HEK293T (cell line): ENCODE data around the gene TRPC4AP.
"Not testable (repeated sequence)": the region's sequence is repeated elsewhere in the genome, so short reads cannot be mapped to it uniquely, and the experiment has no call there.

Source experiments
- CTCF ChIA-PET: fragments of 350-600 bp; formaldehyde crosslinking; extraction: SDS; loops from one replicate; lab custom pipeline; 2021; ENCODE audit warnings: antibody characterized with exemption, inconsistent platforms; lab: Yijun Ruan, JAX
- POLR2A ChIA-PET: fragments of 350-600 bp; formaldehyde crosslinking; extraction: SDS; loops from one replicate; lab custom pipeline; 2020; ENCODE audit warnings: antibody characterized with exemption, inconsistent platforms; lab: Yijun Ruan, JAX
- DNase-seq: peaks from one replicate; pipeline ENCODE4 v3.0.0; 2012; ENCODE audit warnings: mixed read lengths; ENCODE audit errors: extremely low spot score
- ARNT ChIP-seq: fragments of 450-650 bp; IDR thresholded peaks from 2 replicates; pipeline ENCODE4 v1.6.1; 2017; ENCODE audit warnings: mild to moderate bottlenecking
- BHLHE40 ChIP-seq: fragments of 450-650 bp; IDR thresholded peaks from 2 replicates; pipeline ENCODE4 v1.6.1; 2016; ENCODE audit warnings: mild to moderate bottlenecking, moderate library complexity, borderline replicate concordance
- CTBP1 ChIP-seq: fragments of 450-650 bp; IDR thresholded peaks from 2 replicates; pipeline ENCODE4 v1.6.1; 2016; ENCODE audit warnings: borderline replicate concordance
- ELF4 ChIP-seq: fragments of 450-650 bp; IDR thresholded peaks from 2 replicates; pipeline ENCODE4 v1.6.1; 2017; ENCODE audit warnings: antibody characterized with exemption
- FOXA1 ChIP-seq: fragments of 450-650 bp; IDR thresholded peaks from 2 replicates; pipeline ENCODE4 v1.6.1; 2016; ENCODE audit warnings: mild to moderate bottlenecking
- FOXK2 ChIP-seq: fragments of 450-650 bp; IDR thresholded peaks from 2 replicates; pipeline ENCODE4 v1.6.1; 2016; ENCODE audit warnings: mild to moderate bottlenecking
- FOXM1 ChIP-seq: fragments of 450-650 bp; IDR thresholded peaks from 2 replicates; pipeline ENCODE4 v1.6.1; 2017; ENCODE audit warnings: mild to moderate bottlenecking, borderline replicate concordance
- HDGF ChIP-seq: fragments of 450-650 bp; IDR thresholded peaks from 2 replicates; pipeline ENCODE4 v1.6.1; 2017; ENCODE audit warnings: antibody characterized with exemption, borderline replicate concordance
- L3MBTL2 ChIP-seq: fragments of 450-650 bp; conservative IDR thresholded peaks from 2 replicates; pipeline ENCODE4 v1.6.1; 2016; ENCODE audit warnings: mild to moderate bottlenecking
- LEF1 ChIP-seq: fragments of 450-650 bp; IDR thresholded peaks from 2 replicates; pipeline ENCODE4 v1.6.1; 2017; ENCODE audit warnings: mild to moderate bottlenecking, borderline replicate concordance
- NFRKB ChIP-seq: fragments of 450-650 bp; IDR thresholded peaks from 2 replicates; pipeline ENCODE4 v1.6.1; 2016; ENCODE audit warnings: mild to moderate bottlenecking, moderate library complexity
- SP1 ChIP-seq: fragments of 450-650 bp; IDR thresholded peaks from 2 replicates; pipeline ENCODE4 v1.6.1; 2017
- SUZ12 ChIP-seq: fragments of 450-650 bp; IDR thresholded peaks from 2 replicates; pipeline ENCODE4 v1.6.1; 2016; ENCODE audit warnings: mild to moderate bottlenecking
- TARDBP ChIP-seq: fragments of 450-650 bp; IDR thresholded peaks from 2 replicates; pipeline ENCODE4 v1.6.1; 2016
- ZNF384 ChIP-seq: fragments of 450-650 bp; IDR thresholded peaks from 2 replicates; pipeline ENCODE4 v1.6.1; 2016
- TF ChIP-seq, protein P1 (sequence below): fragments of 450-650 bp; IDR thresholded peaks from 2 replicates; pipeline ENCODE4 v1.6.1; 2016

The TRPC4AP gene

DNA sequence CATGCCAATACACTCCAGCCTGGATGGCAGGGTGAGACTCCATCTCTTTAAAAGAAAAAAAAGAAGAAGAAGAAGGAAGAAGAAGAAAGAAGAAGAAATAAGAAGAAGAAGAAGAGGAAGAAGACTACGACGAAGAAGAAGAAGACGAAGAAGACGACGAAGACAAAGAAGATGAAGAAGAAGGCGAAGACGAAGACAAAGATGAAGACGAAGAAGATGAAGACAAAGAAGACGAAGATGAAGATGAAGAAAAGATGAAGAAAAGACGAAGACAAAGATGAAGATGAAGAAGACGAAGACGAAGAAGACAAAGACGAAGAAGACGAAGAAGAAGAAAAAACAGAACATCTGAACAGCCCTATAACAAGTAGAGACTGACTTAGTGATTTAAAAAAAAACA is 33.0 kb downstream of the TRPC4AP start:
- DNase-seq, result no peak
- POLR2A ChIA-PET, result no interaction called here
- CTCF ChIA-PET, result no interaction called here
- TF ChIP-seq FOXM1 (no peak), BHLHE40 (no peak), ARNT (no peak), ELF4 (no peak), FOXK2 (no peak), L3MBTL2 (no peak), CTBP1 (no peak), ZNF384 (no peak), SP1 (no peak), LEF1 (no peak), NFRKB (no peak), FOXA1 (no peak), TARDBP (no peak), SUZ12 (no peak), HDGF (no peak)
- TF ChIP-seq, protein P1, sequence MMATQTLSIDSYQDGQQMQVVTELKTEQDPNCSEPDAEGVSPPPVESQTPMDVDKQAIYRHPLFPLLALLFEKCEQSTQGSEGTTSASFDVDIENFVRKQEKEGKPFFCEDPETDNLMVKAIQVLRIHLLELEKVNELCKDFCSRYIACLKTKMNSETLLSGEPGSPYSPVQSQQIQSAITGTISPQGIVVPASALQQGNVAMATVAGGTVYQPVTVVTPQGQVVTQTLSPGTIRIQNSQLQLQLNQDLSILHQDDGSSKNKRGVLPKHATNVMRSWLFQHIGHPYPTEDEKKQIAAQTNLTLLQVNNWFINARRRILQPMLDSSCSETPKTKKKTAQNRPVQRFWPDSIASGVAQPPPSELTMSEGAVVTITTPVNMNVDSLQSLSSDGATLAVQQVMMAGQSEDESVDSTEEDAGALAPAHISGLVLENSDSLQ, result no peak

DNA sequence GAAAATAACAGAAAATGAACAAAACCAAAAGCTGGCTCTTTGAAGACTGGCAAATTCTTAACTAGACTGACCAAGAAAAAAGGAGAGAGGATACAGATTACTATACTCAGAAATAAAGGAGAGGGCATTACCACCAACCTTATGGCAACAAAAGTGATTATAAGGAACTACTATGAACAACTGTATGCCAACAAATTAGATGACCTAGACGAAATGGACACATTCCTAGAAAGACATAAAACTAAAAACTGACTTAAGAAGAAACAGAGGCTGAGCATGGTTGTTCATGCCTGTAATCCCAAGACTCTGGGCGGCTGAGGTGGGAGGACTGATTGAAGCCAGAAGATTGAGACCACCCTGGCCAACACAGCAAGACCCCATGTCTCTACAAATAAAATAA is 33.5 kb downstream of the TRPC4AP start:
- TF ChIP-seq ZNF384 (no peak), NFRKB (no peak), FOXA1 (no peak), ELF4 (no peak), ARNT (no peak), SP1 (no peak), LEF1 (no peak), SUZ12 (no peak), BHLHE40 (no peak), FOXM1 (no peak), CTBP1 (no peak), FOXK2 (no peak), L3MBTL2 (no peak)
- TF ChIP-seq, protein P1, result no peak
- ChIA-PET CTCF (no interaction called here), POLR2A (no interaction called here)
- DNase-seq, result no peak

DNA sequence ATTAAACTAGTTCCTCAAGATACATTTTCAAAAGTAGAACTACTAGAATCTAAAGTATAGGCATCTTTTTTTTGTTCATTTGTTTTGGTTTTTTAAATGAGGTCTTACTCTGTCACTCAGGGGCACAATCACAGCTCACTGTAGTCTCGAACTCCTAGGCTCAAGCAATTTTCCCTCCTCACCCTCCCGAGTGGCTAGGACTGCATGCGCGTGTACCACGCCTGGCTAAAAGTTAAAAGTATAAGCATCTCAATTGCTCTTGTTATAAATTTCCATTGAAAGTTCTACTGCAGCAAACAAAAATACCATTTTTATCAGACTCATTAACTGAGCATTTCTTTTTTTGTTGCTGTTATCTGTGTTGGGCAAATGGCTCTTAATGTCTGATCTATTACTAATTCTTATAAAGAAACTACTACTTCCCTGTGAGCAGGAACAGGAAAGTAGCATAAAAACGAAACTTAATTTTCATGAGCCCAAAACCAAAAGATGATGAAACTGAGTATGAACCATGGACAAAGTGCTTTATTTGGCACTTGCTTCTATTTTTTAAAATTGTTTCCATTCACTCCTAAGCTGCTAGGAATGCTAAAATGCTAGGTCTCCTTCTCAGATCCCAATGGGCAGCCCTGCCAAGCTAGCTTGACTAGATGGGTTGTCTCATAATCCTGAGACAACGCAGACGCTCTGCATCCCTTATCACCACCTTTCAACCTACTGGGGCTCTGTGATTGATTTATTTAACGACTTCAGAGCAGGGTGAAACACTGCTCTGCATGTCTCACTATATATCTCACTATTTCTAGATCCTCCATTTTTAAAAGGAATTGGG is 36.9 kb downstream of the TRPC4AP start:
- CTCF ChIA-PET, result no interaction called here
- DNase-seq, result no peak
- TF ChIP-seq CTBP1, result no peak
- TF ChIP-seq, protein P1, result peak; percentile 37; the same call in 1 of the 2 replicates
- POLR2A ChIA-PET, result no interaction called here

DNA sequence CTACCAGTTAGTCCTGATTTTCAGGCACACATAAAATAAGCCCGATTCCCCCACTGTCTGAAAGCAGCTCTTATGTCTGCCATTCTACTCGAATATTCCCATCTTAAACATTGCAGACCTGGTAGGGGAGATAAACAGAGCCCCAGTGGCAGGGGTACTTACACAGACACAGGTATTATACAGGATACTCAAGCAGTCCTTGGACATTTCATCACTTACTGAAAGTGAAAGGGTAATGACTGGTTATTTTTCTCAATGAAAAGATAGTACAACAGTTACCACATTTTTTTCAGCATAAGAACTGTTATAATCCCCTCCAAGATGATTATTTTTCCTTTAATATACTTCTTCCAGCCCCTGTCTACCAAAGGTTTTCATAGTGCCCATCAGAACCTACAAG is 37.8 kb downstream of the TRPC4AP start:
- ChIA-PET CTCF (no interaction called here), POLR2A (no interaction called here)
- DNase-seq, result no peak
- no peak for TF ChIP-seq LEF1
- no peak for TF ChIP-seq FOXM1
- no peak for TF ChIP-seq TARDBP
- no peak for TF ChIP-seq FOXA1
- TF ChIP-seq L3MBTL2, result no peak
- TF ChIP-seq ZNF384, result no peak
- no peak for TF ChIP-seq NFRKB
- no peak for TF ChIP-seq HDGF
- no peak for TF ChIP-seq CTBP1
- TF ChIP-seq ELF4, result no peak
- TF ChIP-seq ARNT, result no peak
- no peak for TF ChIP-seq BHLHE40
- no peak for TF ChIP-seq FOXK2

DNA sequence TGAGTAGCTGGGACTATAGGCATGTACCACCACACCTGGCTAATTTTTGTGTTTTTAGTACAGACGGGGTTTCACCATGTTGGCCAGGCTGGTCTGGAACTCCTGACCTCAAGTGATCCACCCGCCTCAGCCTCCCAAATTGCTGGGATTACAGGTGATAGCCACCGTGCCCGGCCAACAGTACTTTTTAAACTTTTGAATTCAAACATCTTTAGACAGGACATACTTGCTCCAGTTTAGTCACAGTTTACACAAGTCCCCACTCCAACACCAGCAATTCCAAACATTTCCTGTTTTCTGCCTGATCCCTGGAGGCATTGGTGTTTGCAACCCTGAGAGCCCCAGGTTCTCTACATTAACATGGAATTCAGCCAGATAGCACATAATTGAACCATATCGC is 40.0 kb downstream of the TRPC4AP start:
- DNase-seq, CTCF ChIA-PET, POLR2A ChIA-PET: not testable (repeated sequence)

DNA sequence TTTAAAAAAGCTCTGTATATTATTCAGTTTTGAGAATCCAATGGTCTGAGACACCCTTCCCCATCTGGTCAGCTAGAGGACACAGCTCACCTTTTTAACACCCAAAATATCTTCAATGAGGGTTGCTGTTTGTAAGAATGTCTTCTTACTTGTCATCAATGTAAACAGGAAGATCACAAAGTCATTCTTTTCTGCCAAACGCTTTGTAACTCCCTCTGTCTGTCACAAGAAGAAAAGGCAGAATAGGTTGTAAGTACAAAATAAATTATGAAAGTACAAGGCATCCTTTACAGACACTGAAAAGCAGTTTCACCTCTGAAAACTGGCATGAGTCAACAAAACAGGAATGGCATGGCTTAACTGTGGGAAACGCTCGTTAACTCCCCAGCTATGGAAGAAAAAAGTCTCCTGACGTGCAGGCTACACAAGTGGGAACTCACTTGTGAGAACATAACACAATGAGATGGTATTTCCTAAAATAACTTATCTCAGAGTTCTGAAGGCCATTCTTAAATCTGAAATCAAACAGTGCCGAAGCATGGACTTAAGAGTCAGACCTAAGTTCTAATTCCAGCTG is 42.7 kb downstream of the TRPC4AP start:
- no peak for DNase-seq
- TF ChIP-seq FOXK2, result no peak
- TF ChIP-seq ELF4, result no peak
- no peak for TF ChIP-seq NFRKB
- TF ChIP-seq, protein P1, result no peak
- TF ChIP-seq SP1, result no peak
- no peak for TF ChIP-seq CTBP1
- TF ChIP-seq FOXA1, result no peak
- no peak for TF ChIP-seq TARDBP
- no peak for TF ChIP-seq ARNT
- TF ChIP-seq LEF1, result no peak
- no peak for TF ChIP-seq FOXM1
- TF ChIP-seq ZNF384, result no peak
- TF ChIP-seq SUZ12, result no peak
- no peak for TF ChIP-seq L3MBTL2
- TF ChIP-seq HDGF, result no peak
- TF ChIP-seq BHLHE40, result no peak
- ChIA-PET POLR2A (no interaction called here), CTCF (no interaction called here)
